GM18909 (cell line): ENCODE results near the gene OGFR.
A peak's percentile ranks its signal among the peaks of the same experiment; 100 is the strongest.

ENCODE experiments used
- ATAC-seq: cut with Tn5 transposase; IDR thresholded peaks from one replicate; pipeline ENCODE4 v1.9.1; 2021; ENCODE audit warnings: mild to moderate bottlenecking; ENCODE audit not compliant: unreplicated experiment, poor library complexity

OGFR gene, protein sequence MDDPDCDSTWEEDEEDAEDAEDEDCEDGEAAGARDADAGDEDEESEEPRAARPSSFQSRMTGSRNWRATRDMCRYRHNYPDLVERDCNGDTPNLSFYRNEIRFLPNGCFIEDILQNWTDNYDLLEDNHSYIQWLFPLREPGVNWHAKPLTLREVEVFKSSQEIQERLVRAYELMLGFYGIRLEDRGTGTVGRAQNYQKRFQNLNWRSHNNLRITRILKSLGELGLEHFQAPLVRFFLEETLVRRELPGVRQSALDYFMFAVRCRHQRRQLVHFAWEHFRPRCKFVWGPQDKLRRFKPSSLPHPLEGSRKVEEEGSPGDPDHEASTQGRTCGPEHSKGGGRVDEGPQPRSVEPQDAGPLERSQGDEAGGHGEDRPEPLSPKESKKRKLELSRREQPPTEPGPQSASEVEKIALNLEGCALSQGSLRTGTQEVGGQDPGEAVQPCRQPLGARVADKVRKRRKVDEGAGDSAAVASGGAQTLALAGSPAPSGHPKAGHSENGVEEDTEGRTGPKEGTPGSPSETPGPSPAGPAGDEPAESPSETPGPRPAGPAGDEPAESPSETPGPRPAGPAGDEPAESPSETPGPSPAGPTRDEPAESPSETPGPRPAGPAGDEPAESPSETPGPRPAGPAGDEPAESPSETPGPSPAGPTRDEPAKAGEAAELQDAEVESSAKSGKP

DNA sequence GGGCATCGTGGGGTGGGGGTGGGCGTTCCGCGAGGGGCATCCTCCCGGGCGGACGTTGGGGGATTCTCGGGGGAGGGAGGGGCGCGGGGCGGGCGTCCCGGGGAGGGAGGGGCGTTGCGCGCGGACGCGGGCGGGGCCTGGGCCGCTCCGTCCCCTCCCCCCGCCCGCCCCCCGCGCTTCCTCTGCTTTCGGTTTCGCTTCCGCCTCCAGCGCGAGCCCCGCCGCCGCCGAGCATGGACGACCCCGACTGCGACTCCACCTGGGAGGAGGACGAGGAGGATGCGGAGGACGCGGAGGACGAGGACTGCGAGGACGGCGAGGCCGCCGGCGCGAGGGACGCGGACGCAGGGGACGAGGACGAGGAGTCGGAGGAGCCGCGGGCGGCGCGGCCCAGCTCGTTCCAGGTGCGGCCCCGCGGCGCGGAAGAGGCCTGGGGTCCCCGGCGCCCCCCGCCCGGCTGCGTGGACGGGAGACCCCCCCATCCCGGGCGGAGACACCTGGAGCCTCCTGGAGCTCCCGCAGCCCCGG, at the start of gene OGFR:
TSS of gene OGFR (plus strand) at position 209 of the 528 bp plus-strand sequence. CDS start at position 234, 25 bp downstream.
- ATAC-seq = peak; percentile 42

DNA sequence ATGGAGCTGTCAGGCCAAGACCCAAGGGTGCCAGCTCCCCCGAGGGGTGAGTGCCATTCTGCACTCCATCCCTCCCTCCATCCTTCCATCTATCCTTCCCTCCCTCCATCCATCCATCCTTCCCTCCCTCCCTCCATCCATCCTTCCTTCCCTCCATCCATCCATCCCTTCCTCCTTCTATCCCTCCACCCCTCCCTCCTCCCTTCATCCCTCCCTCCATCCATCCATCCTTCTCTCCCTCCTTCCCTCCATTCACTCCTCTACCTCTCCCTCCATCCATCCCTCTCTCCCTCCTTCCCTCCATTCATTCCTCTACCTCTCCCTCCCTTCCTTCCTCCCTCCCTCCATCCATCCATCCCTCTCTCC, 49.7 kb upstream of the OGFR start:
- no peak for ATAC-seq

DNA sequence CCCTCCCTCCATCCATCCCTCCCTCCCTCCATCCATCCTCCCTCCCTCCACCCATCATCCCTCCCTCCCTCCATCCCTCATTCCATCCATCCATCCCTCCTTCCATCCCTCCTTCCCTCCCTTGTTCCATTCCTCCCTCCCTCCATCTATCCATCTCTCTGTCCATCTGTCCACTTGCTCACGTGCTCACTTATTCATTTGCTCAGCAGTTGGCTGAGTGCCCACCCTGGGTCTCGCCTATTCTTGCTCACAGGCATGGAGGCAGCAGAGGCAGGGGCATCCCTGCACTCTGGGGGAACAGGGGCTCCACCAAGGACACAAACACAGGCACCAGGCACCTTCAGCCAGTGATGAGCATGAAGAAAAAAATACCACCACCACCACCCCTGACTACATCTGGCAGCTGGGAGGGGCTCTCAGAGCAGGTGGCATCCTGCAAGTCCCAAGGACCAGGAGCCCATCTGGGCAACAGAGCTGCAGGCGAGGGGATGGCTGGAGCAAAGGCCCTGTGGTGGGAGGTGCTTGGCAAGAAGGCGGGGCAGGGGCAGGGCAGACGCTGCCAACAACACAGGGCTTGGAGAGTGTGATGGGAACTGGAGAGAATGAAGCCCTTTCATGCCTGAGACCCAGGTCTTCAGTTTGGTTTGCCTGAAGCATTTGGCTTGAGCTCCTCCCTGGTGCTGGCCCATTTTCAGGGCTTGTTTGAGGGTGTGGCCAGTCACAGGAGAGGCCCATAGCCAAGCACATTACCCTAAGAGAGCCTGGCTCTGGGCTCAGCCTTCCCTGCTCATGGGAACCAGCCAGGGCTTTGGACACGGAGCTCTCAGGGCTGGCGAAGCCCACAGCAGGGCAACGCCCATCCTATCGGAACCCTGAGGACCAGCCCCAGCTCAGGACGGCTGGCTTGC, 48.6 kb upstream of the OGFR start:
- ATAC-seq = no peak

DNA sequence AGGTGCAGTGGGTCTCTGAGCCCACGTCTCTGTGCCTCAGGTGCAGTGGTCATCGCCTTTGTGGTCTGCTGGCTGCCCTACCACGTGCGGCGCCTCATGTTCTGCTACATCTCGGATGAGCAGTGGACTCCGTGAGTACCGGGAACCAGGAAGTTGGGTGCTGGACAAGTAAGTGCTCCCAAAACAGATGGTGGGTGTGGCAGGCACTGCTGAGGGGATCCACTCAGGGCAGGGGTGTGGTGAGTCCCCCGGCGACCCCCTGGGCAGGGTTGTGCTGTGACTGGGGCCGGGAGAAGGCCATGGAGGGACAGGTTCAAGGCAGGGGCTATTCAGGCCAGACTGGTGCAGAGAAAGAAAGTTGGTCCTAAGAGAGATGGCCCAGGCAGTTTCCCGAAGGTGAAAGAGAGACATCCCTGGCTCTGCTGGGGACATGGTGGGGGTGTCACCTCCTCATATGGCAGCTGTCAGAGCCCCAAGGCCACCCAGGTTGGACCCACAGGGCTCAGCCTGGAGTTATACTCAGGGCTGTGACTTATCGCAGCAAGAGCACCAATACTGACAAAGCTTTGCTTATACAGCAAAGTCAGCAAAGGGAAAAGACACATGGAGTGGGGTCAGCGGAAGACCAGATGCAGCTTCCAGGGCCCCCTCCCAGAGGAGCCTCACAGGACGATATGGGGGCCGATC, 46.3 kb upstream of the OGFR start:
- no peak for ATAC-seq

DNA sequence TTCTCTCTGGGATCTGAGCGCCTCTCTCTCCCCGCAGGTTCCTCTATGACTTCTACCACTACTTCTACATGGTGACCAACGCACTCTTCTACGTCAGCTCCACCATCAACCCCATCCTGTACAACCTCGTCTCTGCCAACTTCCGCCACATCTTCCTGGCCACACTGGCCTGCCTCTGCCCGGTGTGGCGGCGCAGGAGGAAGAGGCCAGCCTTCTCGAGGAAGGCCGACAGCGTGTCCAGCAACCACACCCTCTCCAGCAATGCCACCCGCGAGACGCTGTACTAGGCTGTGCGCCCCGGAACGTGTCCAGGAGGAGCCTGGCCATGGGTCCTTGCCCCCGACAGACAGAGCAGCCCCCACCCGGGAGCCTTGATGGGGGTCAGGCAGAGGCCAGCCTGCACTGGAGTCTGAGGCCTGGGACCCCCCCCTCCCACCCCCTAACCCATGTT, 44.6 kb upstream of the OGFR start:
- ATAC-seq = no peak

DNA sequence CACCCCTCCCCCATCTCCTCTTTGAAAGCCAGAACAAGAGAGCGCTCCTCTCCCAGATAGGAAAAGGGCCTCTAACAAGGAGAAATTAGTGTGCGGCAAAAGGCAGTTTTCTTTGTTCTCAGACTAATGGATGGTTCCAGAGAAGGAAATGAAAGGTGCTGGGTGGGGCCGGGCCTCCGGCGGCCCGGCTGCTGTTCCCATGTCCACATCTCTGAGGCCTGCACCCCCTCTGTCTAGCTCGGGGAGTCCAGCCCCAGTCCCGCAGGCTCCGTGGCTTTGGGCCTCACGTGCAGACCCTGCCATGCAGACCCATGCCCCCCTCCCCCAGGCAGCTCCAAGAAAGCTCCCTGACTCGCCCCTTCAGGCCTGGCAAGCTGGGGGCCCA, 44.2 kb upstream of the OGFR start:
- ATAC-seq = no peak

DNA sequence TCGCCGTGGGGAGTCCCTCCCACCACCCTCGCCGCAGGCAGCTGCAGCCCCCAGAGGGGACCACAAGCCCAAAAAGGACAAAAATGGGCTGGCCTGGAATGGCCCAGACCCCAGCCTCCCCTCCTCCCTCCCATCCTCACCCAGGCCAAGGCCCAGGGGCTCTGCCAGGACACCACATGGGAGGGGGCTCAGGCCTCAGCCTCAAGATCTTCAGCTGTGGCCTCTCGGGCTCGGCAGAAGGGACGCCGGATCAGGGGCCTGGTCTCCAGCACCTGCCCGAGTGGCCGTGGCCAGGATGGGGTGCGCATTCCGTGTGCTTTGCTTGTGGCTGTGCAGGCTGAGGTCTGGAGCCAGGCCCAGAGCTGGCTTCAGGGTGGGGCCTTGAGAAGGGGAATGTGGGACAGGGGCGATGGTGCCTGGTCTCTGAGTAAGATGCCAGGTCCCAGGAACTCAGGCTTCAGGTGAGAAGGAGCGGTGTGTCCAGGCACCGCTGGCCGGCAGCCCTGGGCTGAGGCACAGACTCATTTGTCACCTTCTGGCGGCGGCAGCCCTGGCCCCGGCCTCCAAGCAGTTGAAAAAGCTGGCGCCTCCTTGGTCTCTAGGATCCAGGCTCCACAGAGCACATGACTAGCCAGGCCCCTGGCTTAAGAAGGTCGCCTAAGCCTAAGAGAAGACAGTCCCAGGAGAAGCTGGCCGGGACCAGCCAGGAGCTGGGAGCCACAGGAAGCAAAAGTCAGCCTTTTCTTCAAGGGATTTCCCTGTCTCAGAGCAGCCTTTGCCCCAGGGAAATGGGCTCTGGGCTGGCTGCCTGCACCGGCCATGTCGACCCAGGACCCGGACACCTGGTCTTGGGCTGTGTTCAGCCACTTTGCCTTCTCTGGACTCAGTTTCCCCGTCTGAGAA, 43.5 kb upstream of the OGFR start:
- ATAC-seq = no peak

DNA sequence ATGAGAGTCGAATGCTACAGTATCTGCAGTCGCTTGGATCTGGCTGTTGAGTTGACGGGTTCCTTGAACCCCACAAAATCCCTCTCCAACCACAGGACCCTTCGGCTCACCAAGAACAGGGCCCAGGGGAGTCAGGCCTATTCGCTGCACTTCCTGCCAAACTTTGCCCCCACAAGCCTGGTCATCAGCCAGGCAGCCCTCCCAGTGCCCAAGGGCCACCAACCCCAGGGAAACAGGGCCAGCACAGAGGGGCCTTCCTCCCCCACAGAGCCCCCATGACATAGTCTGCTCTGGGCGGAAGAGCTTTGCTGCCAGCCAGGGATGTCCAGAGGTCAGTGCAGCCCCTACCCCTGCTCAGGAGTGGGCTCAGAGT, 42.9 kb upstream of the OGFR start:
- ATAC-seq = no peak

DNA sequence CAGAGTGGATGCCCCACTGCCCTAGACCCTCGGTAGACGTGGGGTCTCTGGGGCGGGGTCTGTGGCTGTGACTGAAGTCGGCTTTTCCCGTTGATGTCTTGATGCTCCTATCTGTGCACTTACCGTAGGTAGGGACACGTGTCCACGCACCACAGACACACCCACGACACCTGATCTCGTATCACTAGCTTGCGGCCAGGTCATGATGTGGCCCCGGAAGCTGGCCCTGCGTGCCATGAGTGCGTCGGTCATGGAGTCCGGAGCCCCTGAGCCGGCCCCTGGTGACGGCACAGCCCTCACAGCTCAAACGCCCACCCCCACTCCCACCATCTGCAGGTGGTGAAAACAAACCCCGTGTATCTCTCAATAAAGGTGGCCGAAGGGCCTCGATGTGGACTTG, 42.3 kb upstream of the OGFR start:
- ATAC-seq = no peak

DNA sequence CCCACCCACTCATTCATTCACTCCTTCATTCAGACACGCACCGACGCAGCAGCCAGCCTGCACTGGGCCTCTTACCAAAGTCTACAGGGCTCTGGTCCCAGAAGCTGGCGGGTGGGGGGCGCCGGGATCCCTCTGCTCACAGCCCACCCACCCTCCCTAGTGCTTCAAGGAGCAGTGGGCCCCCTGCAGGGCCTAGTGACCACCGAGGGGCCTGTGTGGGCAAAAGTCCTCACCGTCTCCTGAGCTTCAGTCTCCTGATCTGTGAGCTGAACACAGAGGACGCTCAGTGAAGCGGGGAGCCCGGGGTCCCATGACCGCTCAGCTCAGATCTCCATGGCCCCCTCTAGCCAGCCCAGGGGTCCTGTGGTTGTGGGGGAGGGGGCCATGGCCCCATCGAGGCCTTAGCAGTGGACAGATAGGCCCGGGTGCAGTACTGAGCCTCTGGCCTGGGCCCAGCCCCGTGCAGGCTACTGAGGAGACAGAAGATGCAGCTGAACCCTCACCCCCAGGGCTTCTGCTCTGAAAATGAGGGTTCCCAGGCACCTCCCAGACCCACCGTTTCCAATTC, 41.8 kb upstream of the OGFR start:
- ATAC-seq = no peak

DNA sequence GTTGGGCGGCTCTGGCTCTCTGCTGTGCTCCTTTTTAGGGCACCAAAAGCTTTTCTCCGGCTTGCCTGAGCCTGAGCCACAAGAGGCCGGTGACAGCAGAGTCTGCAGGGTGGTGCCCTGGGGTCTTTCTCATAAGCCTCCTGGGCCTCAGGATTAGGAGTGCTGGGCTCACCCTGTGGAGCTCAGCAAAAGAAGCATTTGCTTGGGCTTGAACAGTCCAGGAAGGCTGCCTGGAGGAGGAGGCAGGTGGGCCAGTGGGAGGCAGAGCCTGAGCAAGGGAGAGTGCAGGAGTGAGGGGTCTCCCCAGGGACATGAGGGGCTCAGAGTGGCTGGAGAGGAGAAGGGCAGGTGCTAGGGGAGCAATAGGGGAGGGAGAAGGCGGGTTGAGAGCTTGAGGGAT, 41.2 kb upstream of the OGFR start:
- ATAC-seq = no peak

DNA sequence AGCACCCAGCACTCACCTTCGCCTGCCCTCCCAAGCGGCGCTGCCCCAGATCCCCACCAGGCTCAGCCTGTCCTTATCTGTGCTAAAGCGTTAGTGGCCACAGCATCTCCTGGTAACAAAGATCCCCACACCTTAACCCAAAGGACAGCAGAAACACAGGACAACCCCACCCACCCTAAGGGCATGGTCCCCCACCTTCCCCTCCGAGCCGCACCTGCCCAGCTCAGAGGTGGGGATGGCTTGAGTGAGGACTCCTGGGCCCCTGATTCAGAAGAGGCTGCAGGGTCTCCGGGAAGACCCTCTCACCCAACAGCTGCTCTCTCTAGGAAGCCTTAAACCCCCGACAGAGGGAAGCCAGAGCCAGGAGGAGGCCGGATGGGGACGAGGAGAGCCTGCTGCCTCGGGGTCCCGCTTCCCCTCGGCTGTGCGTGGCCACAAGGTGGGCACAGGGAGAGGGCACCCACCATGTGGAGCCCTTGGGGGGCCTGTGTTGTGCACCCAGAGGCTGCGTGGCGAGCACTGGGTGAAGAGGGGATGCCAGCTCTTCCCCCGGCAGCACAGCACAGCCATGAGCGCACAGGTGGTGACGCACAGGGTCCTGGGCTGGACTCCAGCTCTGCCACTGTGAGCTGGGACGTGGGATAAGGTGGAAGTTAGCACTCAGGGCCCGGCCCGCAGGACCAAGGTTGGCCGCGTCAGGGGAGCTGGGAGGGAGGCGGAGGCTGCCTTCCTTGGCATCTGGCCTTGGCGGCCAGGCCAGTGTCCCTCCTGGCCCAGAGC, 40.3 kb upstream of the OGFR start:
- ATAC-seq = no peak

DNA sequence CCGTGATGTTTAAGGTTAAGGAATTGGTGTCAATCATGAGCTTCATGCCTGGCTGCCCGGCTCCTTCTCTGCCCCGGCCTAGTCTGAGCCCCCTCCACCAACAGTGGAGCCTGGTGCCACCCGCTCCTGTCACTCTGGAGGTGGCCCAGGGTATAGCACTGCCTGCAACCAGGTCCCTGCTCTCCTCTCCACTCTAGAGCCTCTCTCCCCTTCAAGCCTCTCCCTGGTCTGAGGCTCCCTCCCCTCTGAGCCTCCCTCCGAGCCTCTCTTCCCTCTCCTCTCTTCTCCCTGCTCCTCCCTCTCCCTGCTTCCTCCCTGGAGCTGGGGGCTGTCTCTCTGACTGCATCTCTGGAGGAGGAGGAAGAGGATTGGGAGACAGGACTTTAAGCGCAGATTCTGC, 39.6 kb upstream of the OGFR start:
- no peak for ATAC-seq

DNA sequence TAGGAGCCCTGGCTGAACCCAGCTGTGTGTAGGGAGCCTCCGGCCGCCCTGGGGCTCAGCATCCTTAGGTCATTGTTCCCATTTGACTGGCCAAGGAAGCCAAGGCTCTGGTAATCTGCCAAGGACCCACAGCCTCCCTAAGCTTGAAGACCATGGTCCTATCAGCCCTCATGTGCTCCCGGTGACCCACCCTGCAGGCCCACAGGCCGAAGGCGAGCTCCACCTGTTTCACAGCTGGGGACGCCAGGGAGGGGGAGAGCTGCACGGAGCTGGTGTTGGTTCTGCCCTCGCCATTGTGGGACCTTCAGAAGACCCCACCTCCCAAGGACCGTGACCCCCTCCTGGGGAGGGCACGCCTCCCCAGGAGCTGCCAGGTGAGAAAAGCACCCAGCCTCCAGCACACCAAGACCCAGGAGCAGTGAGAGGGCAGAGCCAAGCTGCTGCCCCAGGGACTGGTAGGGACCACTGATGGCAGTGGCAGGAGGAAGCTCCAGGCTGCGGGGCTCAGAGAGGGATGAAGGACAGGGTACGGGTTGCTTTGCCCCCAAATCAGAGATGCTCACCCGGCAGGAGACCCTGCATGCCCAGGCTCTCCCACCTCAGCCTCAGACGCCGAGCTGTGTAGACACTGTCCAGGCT, 39.1 kb upstream of the OGFR start:
- no peak for ATAC-seq

DNA sequence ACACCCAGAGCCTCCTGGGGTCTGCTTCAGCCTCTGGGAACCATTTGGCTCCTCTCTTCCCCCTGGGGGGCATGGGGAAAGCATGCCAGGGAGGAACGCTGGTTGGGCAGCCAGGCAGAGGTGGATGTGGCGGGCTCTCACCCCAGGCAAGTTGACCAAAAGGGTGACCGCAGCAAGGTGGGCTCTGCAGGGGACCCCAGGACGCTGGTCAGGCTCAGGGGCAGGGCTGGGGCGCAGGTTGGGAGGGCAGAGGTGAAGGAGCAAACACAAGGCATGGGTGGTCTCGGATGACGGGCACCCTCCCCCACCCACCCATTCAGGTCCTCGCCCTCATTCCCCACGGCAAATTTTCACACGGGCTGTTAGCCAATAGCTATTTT, 38.6 kb upstream of the OGFR start:
- ATAC-seq = no peak

DNA sequence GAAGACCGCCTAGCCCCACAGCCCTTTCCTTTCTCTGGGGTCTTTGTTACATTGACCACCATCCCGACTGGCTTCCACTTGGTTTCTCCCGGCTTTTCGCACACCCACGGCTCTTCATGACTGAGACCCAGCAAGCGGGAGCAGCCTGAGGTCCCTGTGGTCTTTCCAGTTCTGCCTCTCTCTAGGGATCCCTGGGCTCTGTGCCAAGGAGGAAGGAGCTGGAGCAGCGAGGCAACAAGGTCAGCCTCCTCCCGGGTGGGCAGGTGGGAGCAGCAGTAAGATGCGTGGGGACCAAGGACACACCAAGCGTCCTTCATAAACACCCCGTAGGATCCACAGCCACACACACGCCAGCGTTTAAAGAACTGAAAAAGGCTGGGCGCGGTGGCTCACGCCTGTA, 37.9 kb upstream of the OGFR start:
- ATAC-seq = no peak

DNA sequence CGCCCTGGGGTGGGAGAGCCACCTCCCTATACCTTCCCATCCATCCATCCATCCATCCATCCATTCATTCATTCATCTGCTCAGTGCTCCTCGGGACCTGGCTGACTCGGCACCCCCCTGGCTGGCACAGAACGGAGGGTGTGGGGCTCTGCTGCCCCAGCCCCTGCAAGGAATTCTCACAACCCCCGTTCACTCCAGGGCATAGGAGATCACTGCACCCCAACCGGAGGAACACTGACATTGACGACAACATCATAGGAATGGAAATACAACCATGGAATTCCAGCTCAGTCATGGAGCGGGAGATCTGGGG, 36.4 kb upstream of the OGFR start:
- ATAC-seq = no peak
